ENCODE results near the gene LAMA3.

LAMA3 gene

DNA sequence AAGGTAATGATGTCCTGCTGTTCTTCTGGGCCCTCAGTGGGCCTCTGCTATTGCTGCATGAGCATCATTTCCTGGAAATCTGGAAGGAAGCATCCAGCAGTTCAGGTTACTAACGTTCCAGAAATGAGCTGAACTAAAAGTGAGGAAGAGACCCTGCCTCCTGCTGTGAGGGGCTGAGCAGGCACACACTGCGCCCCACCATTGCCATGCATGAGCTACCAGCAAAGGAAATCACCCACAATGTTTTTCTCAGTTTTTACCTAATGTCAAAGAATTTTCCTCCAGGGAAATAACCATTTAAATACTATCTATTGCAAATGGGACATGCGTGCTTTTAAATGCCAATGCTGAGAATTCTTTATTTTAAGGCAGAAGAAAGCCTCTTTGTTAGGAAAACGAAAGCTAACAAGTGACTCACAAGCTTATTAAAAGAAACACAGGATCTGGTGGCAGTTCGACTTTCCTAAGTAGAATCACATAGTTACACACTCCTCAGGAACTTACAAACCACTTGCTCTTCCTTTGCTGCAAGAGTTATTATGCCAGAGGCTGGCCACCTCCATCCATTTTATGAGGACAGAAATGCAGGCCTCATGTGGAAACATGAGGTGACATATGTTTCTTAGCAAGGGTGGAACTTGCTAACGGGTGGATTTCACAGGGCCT, 172.7 kb downstream of the LAMA3 start:
- no peak overlapping the region for H3K27ac ChIP-seq
- TF ChIP-seq, protein P1, sequence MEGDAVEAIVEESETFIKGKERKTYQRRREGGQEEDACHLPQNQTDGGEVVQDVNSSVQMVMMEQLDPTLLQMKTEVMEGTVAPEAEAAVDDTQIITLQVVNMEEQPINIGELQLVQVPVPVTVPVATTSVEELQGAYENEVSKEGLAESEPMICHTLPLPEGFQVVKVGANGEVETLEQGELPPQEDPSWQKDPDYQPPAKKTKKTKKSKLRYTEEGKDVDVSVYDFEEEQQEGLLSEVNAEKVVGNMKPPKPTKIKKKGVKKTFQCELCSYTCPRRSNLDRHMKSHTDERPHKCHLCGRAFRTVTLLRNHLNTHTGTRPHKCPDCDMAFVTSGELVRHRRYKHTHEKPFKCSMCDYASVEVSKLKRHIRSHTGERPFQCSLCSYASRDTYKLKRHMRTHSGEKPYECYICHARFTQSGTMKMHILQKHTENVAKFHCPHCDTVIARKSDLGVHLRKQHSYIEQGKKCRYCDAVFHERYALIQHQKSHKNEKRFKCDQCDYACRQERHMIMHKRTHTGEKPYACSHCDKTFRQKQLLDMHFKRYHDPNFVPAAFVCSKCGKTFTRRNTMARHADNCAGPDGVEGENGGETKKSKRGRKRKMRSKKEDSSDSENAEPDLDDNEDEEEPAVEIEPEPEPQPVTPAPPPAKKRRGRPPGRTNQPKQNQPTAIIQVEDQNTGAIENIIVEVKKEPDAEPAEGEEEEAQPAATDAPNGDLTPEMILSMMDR (conservative IDR thresholded peaks at IDR 0.05) = no peak
- no peak for TF ChIP-seq ZFX (IDR thresholded peaks at IDR 0.05)

- no peak overlapping the region for H3K27ac ChIP-seq
- TF ChIP-seq, protein P1 (conservative IDR thresholded peaks at IDR 0.05) = no peak
- no peak for TF ChIP-seq ZFX (IDR thresholded peaks at IDR 0.05)
These were observed 175.4 kb downstream of the LAMA3 start for GRCh38 chr18:23864624-23865023.

DNA sequence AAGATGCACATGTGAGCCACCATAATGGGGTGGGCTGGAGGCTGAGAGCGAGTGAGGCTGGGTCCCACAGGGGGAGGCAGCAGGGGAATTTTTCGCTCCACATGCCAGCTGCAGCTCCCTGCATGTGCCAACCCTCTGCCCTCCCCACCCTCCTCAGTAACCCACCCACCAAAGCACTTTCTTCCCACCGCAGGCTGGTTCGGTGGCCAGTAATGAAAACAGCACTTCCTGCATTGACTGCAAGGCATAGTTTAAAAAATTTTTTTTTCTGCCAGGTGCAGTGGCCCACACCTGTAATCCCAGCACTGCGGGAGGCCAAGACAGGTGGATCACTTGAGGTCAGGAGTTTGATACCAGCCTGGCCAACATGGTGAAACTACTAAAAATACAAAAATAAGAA, 177.8 kb downstream of the LAMA3 start:
- H3K27ac ChIP-seq = no peak overlapping the region

DNA sequence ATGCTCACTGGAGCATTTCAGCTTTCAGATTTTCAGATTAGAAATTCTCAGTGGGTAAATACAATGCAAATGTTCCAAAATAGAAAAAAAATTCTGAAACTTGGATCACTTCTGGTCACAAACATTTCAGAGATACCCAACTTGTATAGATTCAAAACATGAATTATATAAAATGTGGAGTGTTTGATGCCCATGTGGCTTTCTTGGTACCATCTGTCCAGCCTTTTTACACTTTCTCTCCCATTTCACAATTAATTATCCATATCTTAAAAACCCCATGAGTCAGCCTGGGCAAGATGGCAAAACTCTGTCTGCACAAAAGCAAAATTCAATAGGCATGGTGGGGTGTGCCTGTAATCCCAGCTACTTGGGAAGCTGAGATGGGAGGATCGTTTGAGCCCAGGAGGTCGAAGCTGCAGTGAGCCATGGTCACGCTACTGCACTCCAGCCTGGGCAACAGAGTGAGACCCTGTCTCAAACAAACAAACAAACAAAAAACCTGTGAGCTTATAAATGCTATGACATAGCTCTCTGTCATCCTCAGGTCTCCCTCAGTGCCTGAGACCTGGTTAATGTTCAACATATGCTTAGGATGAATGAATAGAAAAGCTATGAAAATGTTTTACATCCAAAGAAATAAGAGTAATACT, 179.0 kb downstream of the LAMA3 start:
- TF ChIP-seq, protein P1 (conservative IDR thresholded peaks at IDR 0.05) = no peak
- no peak for TF ChIP-seq ZFX (IDR thresholded peaks at IDR 0.05)
- no peak overlapping the region for H3K27ac ChIP-seq

More for the DNA sequence above, 177.8 kb downstream of the LAMA3 start:
- TF ChIP-seq, protein P1 (conservative IDR thresholded peaks at IDR 0.05) = no peak
- TF ChIP-seq ZFX (IDR thresholded peaks at IDR 0.05) = no peak

DNA sequence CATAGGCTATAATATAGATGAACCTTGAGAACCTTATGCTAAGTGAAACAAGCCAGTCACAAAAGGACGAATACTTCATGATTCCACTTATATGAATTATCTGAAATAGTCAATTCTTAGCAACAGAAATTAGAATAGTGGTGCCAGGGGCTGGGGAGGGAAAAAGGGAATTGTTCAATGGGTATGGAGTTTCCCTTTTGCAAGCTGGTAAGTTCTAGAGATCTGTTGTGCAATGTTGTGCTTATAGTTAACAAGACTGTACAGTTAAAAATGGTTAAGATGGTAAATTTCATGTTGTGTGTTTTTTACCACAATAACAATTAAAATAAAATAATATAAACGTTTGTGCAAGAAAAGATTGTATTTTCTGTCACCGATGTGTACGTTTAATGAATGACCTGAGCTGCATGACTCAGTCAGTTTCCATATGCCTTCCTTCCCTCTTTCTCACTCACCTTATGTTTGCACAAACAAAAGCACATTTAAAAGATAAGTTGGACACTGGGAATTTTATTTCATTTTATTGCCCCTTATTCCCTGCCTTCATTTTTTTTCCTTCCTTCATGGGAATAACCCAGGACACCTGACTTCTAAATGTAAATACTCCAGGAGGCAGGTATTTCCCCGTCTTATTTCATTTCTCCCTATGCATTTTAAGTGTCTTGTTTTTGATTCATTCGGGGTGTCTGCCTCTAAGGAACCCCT, 181.6 kb downstream of the LAMA3 start:
- TF ChIP-seq ZFX (IDR thresholded peaks at IDR 0.05) = no peak
- TF ChIP-seq, protein P1 (conservative IDR thresholded peaks at IDR 0.05) = no peak
- no peak overlapping the region for H3K27ac ChIP-seq

DNA sequence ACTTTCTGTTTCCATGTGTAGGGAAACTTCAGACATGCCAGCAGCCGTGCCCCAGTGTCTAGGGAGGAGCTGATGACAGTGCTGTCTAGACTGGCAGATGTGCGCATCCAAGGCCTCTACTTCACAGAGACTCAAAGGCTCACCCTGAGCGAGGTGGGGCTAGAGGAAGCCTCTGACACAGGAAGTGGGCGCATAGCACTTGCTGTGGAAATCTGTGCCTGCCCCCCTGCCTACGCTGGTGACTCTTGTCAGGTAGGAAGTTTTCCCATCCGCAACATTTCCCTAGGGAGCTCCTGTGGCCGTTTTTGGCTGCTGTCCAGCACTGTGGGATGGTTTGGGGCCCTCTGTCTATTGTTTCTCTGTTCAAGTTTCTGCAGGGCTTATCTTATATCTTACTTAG, 182.2 kb downstream of the LAMA3 start:
- TF ChIP-seq, protein P1 (conservative IDR thresholded peaks at IDR 0.05) = no peak
- H3K27ac ChIP-seq = no peak overlapping the region

Measured in C4-2B (cell line).